Endothelial cell of umbilical vein (primary cell): ENCODE results near the gene CACNA2D2. TPM values are rescaled to one million over a fixed set of nuclear protein-coding genes. Genes with fewer than 3 reads are reported as not detected.

ENCODE experiments used
- BruUV-seq: library from RNA; stranded (reverse); fragments of 400-500 nt; replicated peaks from 2 replicates; lab custom pipeline; 2021; lab: Mats Ljungman, UMichigan
- CTCF ChIA-PET: fragments of 300-600, 350-600 bp; sonication (Branson Sonifier 250); formaldehyde crosslinking; loops from one replicate; lab custom pipeline; 2021; ENCODE audit warnings: antibody characterized with exemption, inconsistent platforms; lab: Charles Lee
- POLR2A ChIA-PET: fragments of 300-600, 350-600 bp; sonication (Branson Sonifier 250); formaldehyde crosslinking; loops from one replicate; lab custom pipeline; 2021; ENCODE audit warnings: antibody characterized with exemption, inconsistent platforms; lab: Charles Lee
- DNase-seq: peaks from one replicate; pipeline ENCODE4 v3.0.0-alpha.2; 2011; ENCODE audit warnings: low read depth, low spot score
- FAIRE-seq: peaks from 2 replicates; lab custom pipeline; 2011; peaks lifted over from hg19 to GRCh38; lab: Jason Lieb, UNC
- H2AFZ ChIP-seq: 2 replicates; pipeline ENCODE4 v1.6.0; 2012; ENCODE audit warnings: low read depth, low read length, control low read depth, inconsistent platforms
- H3K27ac ChIP-seq: 2 replicates; pipeline ENCODE4 v1.5.1; 2011; ENCODE audit warnings: low read depth, mild to moderate bottlenecking, control low read depth, low read length, moderate library complexity; ENCODE audit not compliant: insufficient read depth
- H3K27me3 ChIP-seq, 2 experiments: 2 replicates each; pipeline versions ENCODE4 v1.6.0 to v1.6.1; 2011; ENCODE audit warnings: low read length in 2 of 2, mixed read lengths in 1 of 2; ENCODE audit not compliant: control insufficient read depth in 2 of 2, insufficient read depth in 2 of 2
- H3K36me3 ChIP-seq, 2 experiments: 2 replicates in 1 of 2; 3 replicates in 1 of 2; pipeline ENCODE4 v1.5.1; 2011; ENCODE audit warnings: low read length in 2 of 2, mild to moderate bottlenecking in 1 of 2, moderate library complexity in 1 of 2; ENCODE audit not compliant: control insufficient read depth in 2 of 2, insufficient read depth in 2 of 2; ENCODE audit errors: extremely low read depth in 1 of 2
- H3K4me1 ChIP-seq: 3 replicates; pipeline ENCODE4 v1.5.1; 2011; ENCODE audit warnings: mild to moderate bottlenecking, low read length; ENCODE audit not compliant: control insufficient read depth, insufficient read depth; ENCODE audit errors: extremely low read depth
- H3K4me2 ChIP-seq: 2 replicates; pipeline ENCODE4 v1.6.1; 2011; ENCODE audit warnings: low read length, control low read depth, mixed read lengths; ENCODE audit not compliant: insufficient read depth
- H3K4me3 ChIP-seq, 3 experiments: fragments of 200-600 bp in 1 of 3; sonication (generic), shearing (Covaris generic) in 1 of 3; replicated peaks in 1 of 3; 2 replicates each; pipeline ENCODE4 v1.5.1; 2011 to 2016; ENCODE audit warnings: control low read depth in 3 of 3, low read length in 3 of 3, mild to moderate bottlenecking in 2 of 3, inconsistent platforms in 1 of 3, low read depth in 1 of 3, moderate library complexity in 1 of 3; ENCODE audit not compliant: insufficient read depth in 1 of 3
- H3K79me2 ChIP-seq: 2 replicates; pipeline ENCODE4 v1.6.0; 2012; ENCODE audit warnings: low read length, inconsistent platforms; ENCODE audit not compliant: control insufficient read depth, insufficient read depth
- H3K9ac ChIP-seq: replicated peaks from 2 replicates; pipeline ENCODE3; 2011; ENCODE audit warnings: low read length, control low read depth; ENCODE audit not compliant: insufficient read depth; ENCODE audit errors: extremely low read depth
- H3K9me1 ChIP-seq: replicated peaks from 3 replicates; pipeline ENCODE4 v1.6.0; 2011; ENCODE audit warnings: mild to moderate bottlenecking, low read length; ENCODE audit not compliant: control insufficient read depth, insufficient read depth; ENCODE audit errors: extremely low read depth
- H3K9me3 ChIP-seq: replicated peaks from 2 replicates; pipeline ENCODE4 v1.5.1; 2012; ENCODE audit warnings: low read length, inconsistent platforms; ENCODE audit not compliant: control insufficient read depth, insufficient read depth
- H4K20me1 ChIP-seq: replicated peaks from 2 replicates; pipeline ENCODE3; 2011; ENCODE audit warnings: mild to moderate bottlenecking, low read length; ENCODE audit not compliant: control insufficient read depth, insufficient read depth; ENCODE audit errors: extremely low read depth
- EZH2 ChIP-seq: IDR thresholded peaks from 2 replicates; pipeline ENCODE4 v1.6.1; 2012; ENCODE audit warnings: borderline replicate concordance, low read depth, mild to moderate bottlenecking, moderate library complexity, low read length, inconsistent platforms; ENCODE audit not compliant: severe bottlenecking
- FOS ChIP-seq: IDR thresholded peaks from 2 replicates; pipeline ENCODE4 v1.6.1; 2011; ENCODE audit warnings: mild to moderate bottlenecking, low read length, moderate library complexity, borderline replicate concordance; ENCODE audit not compliant: insufficient read depth
- GATA2 ChIP-seq: IDR thresholded peaks from 2 replicates; pipeline ENCODE4 v1.7.0; 2011; ENCODE audit warnings: low read depth, mild to moderate bottlenecking, moderate library complexity, mixed read lengths, low read length; ENCODE audit not compliant: insufficient read length, insufficient read depth
- JUN ChIP-seq: IDR thresholded peaks from 2 replicates; pipeline ENCODE4 v1.6.1; 2011; ENCODE audit warnings: borderline replicate concordance, low read depth; ENCODE audit not compliant: insufficient read length, insufficient read depth
- MAX ChIP-seq: IDR thresholded peaks from 2 replicates; pipeline ENCODE4 v1.6.1; 2011; ENCODE audit not compliant: insufficient read depth, insufficient read length
- MYC ChIP-seq: IDR thresholded peaks from one replicate; pipeline ENCODE4 v1.6.1; 2011; ENCODE audit warnings: mild to moderate bottlenecking, low read depth, low read length
- POLR2A ChIP-seq: IDR thresholded peaks from 2 replicates; pipeline ENCODE4 v1.6.1; 2012; ENCODE audit warnings: low read depth, mild to moderate bottlenecking, control low read depth, low read length
- POLR2AphosphoS5 ChIP-seq: IDR thresholded peaks from 2 replicates; pipeline ENCODE4 v1.6.1; 2012; ENCODE audit warnings: low read depth, mild to moderate bottlenecking, control low read depth, low read length, moderate library complexity; ENCODE audit not compliant: insufficient read depth
- dilution Hi-C: fragments of 300-500 bp; cut with MboI; formaldehyde crosslinking; loops from one replicate; pipeline ENCODE4 v1.15.0; 2019; ENCODE audit warnings: low sequenced_read_pairs; ENCODE audit not compliant: extremely low pct_ligation_motif_present
- intact Hi-C: fragments of 100-400 bp; cut with micrococcal nuclease; formaldehyde crosslinking; loops from one replicate; pipeline ENCODE4 v1.10.0; 2022
- polyA plus RNA-seq, 4 experiments: library from polyadenylated mRNA; depleted of rRNA in 3 of 4; stranded (reverse) in 3 of 4; unstranded in 1 of 4; fragments of >200 nt; gene quantifications; 2 replicates each; pipeline versions ENCODE4 v1.2.1 to v1.2.3, GENCODE V29; 2011 to 2012; ENCODE audit warnings: missing spikeins in 1 of 4
- total RNA-seq: library from RNA; stranded (reverse); gene quantifications from 2 replicates; pipeline ENCODE4 v1.2.3, GENCODE V29; 2021
- TF ChIP-seq, protein P1 (sequence below), 2 donors: IDR thresholded peaks; 1 replicate in 1 of 2; 2 replicates in 1 of 2; pipeline ENCODE4 v1.5.1; 2011; ENCODE audit warnings: low read length in 2 of 2, mild to moderate bottlenecking in 2 of 2, moderate library complexity in 2 of 2, control low read depth in 1 of 2, inconsistent platforms in 1 of 2, low read depth in 1 of 2; ENCODE audit not compliant: insufficient read depth in 1 of 2; ENCODE audit errors: extremely low read depth in 1 of 2

CACNA2D2 gene
- total and polyA plus RNA-seq, 2 donors (not counting 3 experiments of a cell fraction or from before 2014, with no cell fraction given), result 0.15 TPM; not detected in 1

GRCh38 chr3:50323614-50324199 lies 179.7 kb downstream of the CACNA2D2 start:
- H3K27ac ChIP-seq, result peak overlapping the region; percentile 99
- H3K4me3 ChIP-seq, result peak overlapping the region in 1 of 3 experiments; percentile 25
- H3K36me3 ChIP-seq, result peaks cover 8 to 21% of the 10 kb centered on the region in 2 experiments
- no peaks in the 10 kb centered on the region for H3K9me1 ChIP-seq
- peak overlapping the region; percentile 75 for H3K4me2 ChIP-seq
- H3K4me1 ChIP-seq, result peaks cover 53% of the 10 kb centered on the region
- FAIRE-seq, result no peak
- H3K79me2 ChIP-seq, result peaks cover 43% of the 10 kb centered on the region
- POLR2A ChIA-PET, result interaction anchor here (1.5 to 5.1 kb wide), 2 partner anchors 12 to 25 kb away, joined by 5 to 38 read pairs; partner anchors contain the start of genes HYAL3 and NAA80
- H4K20me1 ChIP-seq, result no peaks in the 10 kb centered on the region
- H3K27me3 ChIP-seq, result no peaks in the 10 kb centered on the region
- dilution Hi-C loops, result no loop called here
- H3K9me3 ChIP-seq, result no peaks in the 10 kb centered on the region
- no peak overlapping the region for H2AFZ ChIP-seq
- peak overlapping the region; percentile 88 for H3K9ac ChIP-seq
- no TSS peak for BruUV-seq
- DNase-seq, result peak; percentile 95
- peak; percentile 90 for TF ChIP-seq POLR2A
- peak; percentile 98 for TF ChIP-seq POLR2AphosphoS5
- TF ChIP-seq EZH2, result no peak
- TF ChIP-seq MAX, result no peak
- peak; percentile 27 for TF ChIP-seq MYC
- peak; percentile 54 for TF ChIP-seq JUN
- TF ChIP-seq, protein P1, sequence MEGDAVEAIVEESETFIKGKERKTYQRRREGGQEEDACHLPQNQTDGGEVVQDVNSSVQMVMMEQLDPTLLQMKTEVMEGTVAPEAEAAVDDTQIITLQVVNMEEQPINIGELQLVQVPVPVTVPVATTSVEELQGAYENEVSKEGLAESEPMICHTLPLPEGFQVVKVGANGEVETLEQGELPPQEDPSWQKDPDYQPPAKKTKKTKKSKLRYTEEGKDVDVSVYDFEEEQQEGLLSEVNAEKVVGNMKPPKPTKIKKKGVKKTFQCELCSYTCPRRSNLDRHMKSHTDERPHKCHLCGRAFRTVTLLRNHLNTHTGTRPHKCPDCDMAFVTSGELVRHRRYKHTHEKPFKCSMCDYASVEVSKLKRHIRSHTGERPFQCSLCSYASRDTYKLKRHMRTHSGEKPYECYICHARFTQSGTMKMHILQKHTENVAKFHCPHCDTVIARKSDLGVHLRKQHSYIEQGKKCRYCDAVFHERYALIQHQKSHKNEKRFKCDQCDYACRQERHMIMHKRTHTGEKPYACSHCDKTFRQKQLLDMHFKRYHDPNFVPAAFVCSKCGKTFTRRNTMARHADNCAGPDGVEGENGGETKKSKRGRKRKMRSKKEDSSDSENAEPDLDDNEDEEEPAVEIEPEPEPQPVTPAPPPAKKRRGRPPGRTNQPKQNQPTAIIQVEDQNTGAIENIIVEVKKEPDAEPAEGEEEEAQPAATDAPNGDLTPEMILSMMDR (IDR thresholded peaks at IDR 0.05; ENCODE audit: extremely low read depth in 1 of 2, insufficient read depth in 1 of 2, low read depth in 1 of 2, low read length in 2 of 2), result peak in 1 of 2 donors; percentile 13
- peak; percentile 70 for TF ChIP-seq FOS
- TF ChIP-seq GATA2, result peak; percentile 47
- intact Hi-C loops, result loop anchor here (1.0 to 2.0 kb wide), 6 partner anchors 11 to 157 kb away; partner anchors contain the start of genes HYAL3 and NAA80
- CTCF ChIA-PET, result interaction anchor here (0.7 to 4.3 kb wide), 21 partner anchors 9 to 219 kb away, joined by 3 to 66 read pairs (median 8); partner anchors contain the start of genes CYB561D2, HYAL1, HYAL3 and IFRD2
